Measurements from ENCODE around the gene ZFC3H1.

DNA sequence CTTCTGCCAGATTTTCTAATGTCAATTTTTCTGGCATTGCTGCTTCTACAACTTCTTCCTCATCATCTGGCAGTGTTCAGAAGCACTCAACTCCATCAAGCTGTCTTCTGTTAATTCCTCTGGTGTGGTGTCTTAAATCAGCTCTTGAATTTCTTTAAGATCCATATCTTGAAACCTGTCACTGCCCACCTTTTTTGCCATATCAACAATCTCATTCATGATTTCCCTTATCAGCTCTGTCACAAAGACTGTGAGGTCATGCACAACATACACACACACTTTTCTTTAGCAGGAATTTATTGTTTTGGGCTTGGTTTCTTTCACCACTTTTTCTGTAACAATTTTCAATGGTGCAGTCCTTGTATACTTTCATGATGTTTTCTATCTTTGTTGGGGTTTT lies 7.7 kb upstream of the ZFC3H1 start:
- TF ChIP-seq EZH2phosphoT487 (IDR thresholded peaks at IDR 0.05; ENCODE audit: low read length) (no peak), CTCF (IDR thresholded peaks at IDR 0.05; ENCODE audit: low read length) (no peak), EZH2 (optimal IDR thresholded peaks at IDR 0.05; ENCODE audit: low read depth, low read length) (no peak)
